ENCODE measurements around the gene HOXD8.

Gene HOXD8

DNA sequence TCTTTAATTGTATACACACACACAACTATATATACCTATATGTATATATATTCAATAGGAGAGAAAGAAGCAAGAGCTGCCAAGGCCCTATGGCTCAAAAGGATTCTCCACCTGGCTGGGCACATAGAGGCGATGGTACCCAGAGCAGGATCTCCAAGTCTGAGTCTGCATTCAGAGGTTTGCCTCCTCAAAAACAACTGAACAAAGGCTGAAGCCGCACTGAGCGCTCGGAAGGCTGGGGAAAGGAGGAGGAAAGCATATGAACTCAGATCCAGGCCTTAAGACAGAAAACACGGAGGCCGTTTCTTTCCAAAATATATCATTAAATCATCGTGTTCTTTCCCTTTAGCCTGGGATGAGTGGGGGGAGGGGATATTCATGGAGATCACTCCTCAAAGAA lies 26.3 kb upstream of the HOXD8 start:
- H3K4me1 ChIP-seq (ENCODE audit: control insufficient read depth in 1 of 2, insufficient read depth in 1 of 2, low read depth in 1 of 2, low read length in 1 of 2) = peaks cover 9 to 19% of the 10 kb centered on the region in 2 experiments
- H3K4me3 ChIP-seq (ENCODE audit: low read depth in 1 of 2, low read length in 1 of 2) = no peak overlapping the region
- H3K27ac ChIP-seq = no peak overlapping the region
- TF ChIP-seq, protein P1, sequence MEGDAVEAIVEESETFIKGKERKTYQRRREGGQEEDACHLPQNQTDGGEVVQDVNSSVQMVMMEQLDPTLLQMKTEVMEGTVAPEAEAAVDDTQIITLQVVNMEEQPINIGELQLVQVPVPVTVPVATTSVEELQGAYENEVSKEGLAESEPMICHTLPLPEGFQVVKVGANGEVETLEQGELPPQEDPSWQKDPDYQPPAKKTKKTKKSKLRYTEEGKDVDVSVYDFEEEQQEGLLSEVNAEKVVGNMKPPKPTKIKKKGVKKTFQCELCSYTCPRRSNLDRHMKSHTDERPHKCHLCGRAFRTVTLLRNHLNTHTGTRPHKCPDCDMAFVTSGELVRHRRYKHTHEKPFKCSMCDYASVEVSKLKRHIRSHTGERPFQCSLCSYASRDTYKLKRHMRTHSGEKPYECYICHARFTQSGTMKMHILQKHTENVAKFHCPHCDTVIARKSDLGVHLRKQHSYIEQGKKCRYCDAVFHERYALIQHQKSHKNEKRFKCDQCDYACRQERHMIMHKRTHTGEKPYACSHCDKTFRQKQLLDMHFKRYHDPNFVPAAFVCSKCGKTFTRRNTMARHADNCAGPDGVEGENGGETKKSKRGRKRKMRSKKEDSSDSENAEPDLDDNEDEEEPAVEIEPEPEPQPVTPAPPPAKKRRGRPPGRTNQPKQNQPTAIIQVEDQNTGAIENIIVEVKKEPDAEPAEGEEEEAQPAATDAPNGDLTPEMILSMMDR (IDR thresholded peaks at IDR 0.05) = no peak
- H3K9me3 ChIP-seq = no peaks in the 10 kb centered on the region
- H3K36me3 ChIP-seq = no peaks in the 10 kb centered on the region
- peaks cover 100% of the 10 kb centered on the region for H3K27me3 ChIP-seq

DNA sequence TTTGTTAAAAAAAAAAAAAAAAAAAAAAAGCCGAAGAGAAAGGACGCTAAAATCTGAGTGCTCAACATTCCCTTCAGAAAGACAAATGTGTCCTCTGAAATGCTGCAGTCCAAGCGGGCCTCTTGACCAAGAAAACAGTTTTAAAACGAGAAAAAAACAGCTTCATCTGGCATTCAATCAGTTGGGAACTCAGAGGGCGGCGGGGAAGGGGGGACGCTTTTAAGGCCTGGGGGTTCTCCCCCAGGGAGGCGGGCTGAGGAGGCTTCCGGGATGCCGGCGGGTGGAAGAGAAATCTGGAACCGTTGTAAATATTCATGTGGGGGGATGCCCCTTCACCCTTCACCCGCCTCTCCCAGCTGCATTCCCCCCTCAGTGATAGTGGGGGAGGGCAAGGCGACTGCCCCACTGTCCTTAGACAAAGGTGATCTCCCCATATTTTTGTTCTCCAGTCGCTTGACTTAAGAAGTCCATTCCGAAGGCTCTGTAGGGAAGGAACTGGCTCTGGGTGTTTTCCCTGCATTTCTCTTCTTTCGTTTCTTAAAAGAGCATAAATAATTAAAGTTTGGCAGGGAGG lies 25.7 kb upstream of the HOXD8 start:
- no peaks in the 10 kb centered on the region for H3K36me3 ChIP-seq
- no peak overlapping the region for H3K27ac ChIP-seq
- no peak overlapping the region for H3K4me3 ChIP-seq (ENCODE audit: low read depth in 1 of 2, low read length in 1 of 2)
- H3K9me3 ChIP-seq = no peaks in the 10 kb centered on the region
- peaks cover 9 to 19% of the 10 kb centered on the region in 2 experiments for H3K4me1 ChIP-seq (ENCODE audit: control insufficient read depth in 1 of 2, insufficient read depth in 1 of 2, low read depth in 1 of 2, low read length in 1 of 2)
- TF ChIP-seq, protein P1 (IDR thresholded peaks at IDR 0.05) = no peak
- H3K27me3 ChIP-seq = peaks cover 100% of the 10 kb centered on the region

DNA sequence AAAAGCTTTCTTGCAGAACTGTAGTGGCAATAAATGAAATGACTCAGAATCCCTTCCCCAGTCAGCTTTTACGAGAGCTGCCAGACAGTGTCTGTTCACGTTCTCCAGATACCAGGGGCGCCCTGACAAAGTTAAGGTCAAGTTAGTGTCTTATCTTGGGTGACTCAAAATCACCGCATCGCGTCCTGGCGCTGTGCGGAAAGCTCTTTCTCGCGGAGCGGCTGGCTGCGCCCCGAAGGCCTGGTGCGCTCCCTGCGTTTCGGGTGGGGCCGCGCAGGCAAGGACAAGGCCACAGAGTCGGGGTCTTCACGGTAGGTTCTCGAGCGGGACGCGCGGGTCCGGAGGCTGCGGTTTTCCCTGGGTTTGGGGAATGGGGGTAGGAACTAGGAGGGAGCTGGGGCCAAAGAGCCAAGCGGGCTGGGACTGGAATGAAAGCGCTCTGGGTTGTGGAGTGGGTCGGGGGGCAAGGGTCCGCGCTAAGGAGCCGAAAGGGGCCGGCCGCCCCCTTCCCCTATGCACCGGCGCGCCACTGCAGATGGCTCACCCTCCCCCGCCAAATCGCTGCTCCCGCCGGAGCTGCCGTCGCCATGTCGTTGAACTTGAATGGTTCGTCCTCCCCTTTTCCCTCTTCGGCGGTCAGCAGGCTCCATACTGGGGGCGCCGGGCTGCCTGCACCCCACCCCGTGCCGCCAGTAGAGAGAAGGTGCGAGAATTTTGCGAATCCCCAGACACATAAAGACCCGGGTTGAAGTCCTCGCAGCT lies 25.0 kb upstream of the HOXD8 start:
- Histone ChIP-seq H3K36me3 (no peaks in the 10 kb centered on the region), H3K4me3 (ENCODE audit: low read depth in 1 of 2, low read length in 1 of 2) (no peak overlapping the region), H3K9me3 (no peaks in the 10 kb centered on the region), H3K4me1 (ENCODE audit: control insufficient read depth in 1 of 2, insufficient read depth in 1 of 2, low read depth in 1 of 2, low read length in 1 of 2) (peaks cover 9 to 19% of the 10 kb centered on the region in 2 experiments), H3K27me3 (peaks cover 100% of the 10 kb centered on the region), H3K27ac (no peak overlapping the region)
- TF ChIP-seq, protein P1 (IDR thresholded peaks at IDR 0.05) = no peak

DNA sequence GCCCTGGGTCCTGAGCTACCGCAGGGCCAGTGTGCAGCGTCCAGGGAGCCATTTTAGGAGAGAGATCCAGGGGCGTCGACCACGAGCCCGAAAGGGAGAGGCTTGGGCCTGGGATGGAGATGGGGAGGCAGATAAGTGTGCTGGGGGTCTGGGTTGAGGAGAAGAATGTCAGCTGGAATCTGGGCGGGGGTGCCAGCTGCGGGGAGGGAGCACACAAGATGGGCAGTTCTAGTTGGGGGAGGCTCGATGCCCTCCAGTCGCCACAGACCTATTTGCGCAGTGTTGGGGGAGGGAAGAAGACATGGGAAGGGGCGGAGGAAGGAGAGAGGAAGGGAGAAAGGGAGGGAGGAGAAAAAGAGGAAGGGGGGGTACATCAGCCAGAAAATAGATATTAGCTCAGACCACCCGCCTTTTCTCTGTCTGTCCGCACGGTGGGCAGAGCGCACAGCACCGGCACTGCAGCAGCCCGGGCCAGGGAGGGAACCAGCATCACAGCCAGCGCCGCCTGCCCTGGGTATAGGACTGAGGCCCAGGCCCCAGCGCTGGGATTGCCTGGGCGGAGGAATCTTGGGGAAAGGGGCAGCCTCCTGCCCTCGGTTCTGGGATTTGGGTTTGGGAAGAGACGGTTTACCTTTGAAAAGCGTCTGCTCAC lies 24.3 kb upstream of the HOXD8 start:
- no peaks in the 10 kb centered on the region for H3K36me3 ChIP-seq
- no peak overlapping the region for H3K27ac ChIP-seq
- H3K9me3 ChIP-seq = no peaks in the 10 kb centered on the region
- H3K27me3 ChIP-seq = peaks cover 100% of the 10 kb centered on the region
- TF ChIP-seq, protein P1 (IDR thresholded peaks at IDR 0.05) = no peak
- H3K4me1 ChIP-seq (ENCODE audit: control insufficient read depth in 1 of 2, insufficient read depth in 1 of 2, low read depth in 1 of 2, low read length in 1 of 2) = peaks cover 9 to 19% of the 10 kb centered on the region in 2 experiments
- no peak overlapping the region for H3K4me3 ChIP-seq (ENCODE audit: low read depth in 1 of 2, low read length in 1 of 2)

DNA sequence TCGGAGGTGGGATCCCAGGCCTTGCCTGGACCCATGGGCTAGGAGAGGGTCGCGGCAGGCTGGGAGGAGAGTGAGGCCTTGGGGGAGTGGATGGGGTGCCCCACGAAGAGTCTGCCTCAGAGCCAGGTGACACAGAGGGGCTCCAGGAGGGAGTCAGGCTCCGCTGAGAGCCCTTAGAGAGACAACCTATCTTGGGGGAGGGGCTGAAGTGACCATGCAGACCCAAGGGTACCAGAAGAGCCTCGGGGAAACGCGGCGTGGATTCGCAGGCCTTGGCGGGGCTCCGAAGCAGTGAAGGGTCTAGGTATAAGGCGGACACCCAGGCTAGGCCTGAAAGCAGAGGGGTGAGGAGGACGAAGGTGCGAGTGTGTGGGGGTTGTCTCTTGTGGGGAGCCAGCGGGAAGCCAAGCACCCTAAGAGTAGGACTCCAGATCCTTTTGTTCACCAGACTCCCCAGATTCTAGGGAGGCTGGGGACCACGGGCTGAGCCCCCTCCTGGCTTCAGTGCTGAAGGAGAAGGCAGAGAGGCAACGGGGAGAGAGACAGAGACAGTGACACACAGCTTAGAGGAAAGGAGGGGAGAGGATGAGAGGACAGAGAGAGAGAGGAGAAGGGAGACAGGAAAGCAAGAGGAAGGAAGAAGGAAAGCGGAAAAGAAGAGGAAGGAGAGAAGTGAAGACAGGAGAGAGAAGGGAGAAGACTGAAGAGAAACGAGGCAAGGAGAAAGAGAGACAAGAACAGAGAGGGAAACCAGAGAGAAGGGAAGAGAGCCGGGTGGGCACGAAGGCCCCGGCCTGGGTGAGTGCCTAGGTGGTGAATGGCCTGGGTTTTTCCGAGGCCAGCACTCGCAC lies 23.6 kb upstream of the HOXD8 start:
- no peaks in the 10 kb centered on the region for H3K9me3 ChIP-seq
- peaks cover 100% of the 10 kb centered on the region for H3K27me3 ChIP-seq
- H3K36me3 ChIP-seq = no peaks in the 10 kb centered on the region
- TF ChIP-seq, protein P1 (IDR thresholded peaks at IDR 0.05) = no peak
- peaks cover 9 to 19% of the 10 kb centered on the region in 2 experiments for H3K4me1 ChIP-seq (ENCODE audit: control insufficient read depth in 1 of 2, insufficient read depth in 1 of 2, low read depth in 1 of 2, low read length in 1 of 2)
- peak overlapping the region in 1 of 2 experiments; percentile 36 for H3K4me3 ChIP-seq (ENCODE audit: low read depth in 1 of 2, low read length in 1 of 2)
- no peak overlapping the region for H3K27ac ChIP-seq

All from neutrophil (primary cell).